Measurements from ENCODE around the gene S100A14. TPM values are rescaled to one million over a fixed set of nuclear protein-coding genes. Genes with fewer than 3 reads are reported as not detected.

The S100A14 gene
- total and polyA plus RNA-seq, 2 of the 13 experiments (the other 11 are each of a cell fraction or from before 2014, with no cell fraction given): 1.4 to 7.7 TPM

DNA sequence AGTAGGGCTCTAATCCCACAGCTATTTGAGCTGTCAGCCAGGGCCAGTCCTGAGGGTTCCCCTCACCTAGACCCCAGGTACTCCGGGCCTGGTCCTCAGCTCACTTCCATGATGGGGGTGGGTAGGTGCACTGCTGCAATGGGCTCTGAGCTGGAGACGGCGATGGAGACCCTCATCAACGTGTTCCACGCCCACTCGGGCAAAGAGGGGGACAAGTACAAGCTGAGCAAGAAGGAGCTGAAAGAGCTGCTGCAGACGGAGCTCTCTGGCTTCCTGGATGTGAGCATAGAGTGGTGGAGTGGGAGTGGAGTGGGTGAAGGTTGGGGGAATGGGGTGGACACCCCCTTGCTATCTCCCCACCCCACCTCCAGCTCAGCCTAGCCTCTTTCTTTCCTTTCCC is 14.3 kb upstream of the S100A14 start (continued):
- TF ChIP-seq, protein P1, sequence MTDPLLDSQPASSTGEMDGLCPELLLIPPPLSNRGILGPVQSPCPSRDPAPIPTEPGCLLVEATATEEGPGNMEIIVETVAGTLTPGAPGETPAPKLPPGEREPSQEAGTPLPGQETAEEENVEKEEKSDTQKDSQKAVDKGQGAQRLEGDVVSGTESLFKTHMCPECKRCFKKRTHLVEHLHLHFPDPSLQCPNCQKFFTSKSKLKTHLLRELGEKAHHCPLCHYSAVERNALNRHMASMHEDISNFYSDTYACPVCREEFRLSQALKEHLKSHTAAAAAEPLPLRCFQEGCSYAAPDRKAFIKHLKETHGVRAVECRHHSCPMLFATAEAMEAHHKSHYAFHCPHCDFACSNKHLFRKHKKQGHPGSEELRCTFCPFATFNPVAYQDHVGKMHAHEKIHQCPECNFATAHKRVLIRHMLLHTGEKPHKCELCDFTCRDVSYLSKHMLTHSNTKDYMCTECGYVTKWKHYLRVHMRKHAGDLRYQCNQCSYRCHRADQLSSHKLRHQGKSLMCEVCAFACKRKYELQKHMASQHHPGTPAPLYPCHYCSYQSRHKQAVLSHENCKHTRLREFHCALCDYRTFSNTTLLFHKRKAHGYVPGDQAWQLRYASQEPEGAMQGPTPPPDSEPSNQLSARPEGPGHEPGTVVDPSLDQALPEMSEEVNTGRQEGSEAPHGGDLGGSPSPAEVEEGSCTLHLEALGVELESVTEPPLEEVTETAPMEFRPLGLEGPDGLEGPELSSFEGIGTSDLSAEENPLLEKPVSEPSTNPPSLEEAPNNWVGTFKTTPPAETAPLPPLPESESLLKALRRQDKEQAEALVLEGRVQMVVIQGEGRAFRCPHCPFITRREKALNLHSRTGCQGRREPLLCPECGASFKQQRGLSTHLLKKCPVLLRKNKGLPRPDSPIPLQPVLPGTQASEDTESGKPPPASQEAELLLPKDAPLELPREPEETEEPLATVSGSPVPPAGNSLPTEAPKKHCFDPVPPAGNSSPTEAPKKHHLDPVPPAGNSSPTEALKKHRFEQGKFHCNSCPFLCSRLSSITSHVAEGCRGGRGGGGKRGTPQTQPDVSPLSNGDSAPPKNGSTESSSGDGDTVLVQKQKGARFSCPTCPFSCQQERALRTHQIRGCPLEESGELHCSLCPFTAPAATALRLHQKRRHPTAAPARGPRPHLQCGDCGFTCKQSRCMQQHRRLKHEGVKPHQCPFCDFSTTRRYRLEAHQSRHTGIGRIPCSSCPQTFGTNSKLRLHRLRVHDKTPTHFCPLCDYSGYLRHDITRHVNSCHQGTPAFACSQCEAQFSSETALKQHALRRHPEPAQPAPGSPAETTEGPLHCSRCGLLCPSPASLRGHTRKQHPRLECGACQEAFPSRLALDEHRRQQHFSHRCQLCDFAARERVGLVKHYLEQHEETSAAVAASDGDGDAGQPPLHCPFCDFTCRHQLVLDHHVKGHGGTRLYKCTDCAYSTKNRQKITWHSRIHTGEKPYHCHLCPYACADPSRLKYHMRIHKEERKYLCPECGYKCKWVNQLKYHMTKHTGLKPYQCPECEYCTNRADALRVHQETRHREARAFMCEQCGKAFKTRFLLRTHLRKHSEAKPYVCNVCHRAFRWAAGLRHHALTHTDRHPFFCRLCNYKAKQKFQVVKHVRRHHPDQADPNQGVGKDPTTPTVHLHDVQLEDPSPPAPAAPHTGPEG (CRISPR knock-in tag; IDR thresholded peaks at IDR 0.05): no peak
- TF ChIP-seq NRL (CRISPR knock-in tag; IDR thresholded peaks at IDR 0.05; ENCODE audit: borderline replicate concordance) (peak; percentile 29; the same call in 1 of the 2 replicates), TMF1 (CRISPR knock-in tag; IDR thresholded peaks at IDR 0.05; ENCODE audit: low read depth) (no peak), TSC22D2 (CRISPR knock-in tag; IDR thresholded peaks at IDR 0.05; ENCODE audit: borderline replicate concordance) (no peak), THYN1 (CRISPR knock-in tag; IDR thresholded peaks at IDR 0.05; ENCODE audit: borderline replicate concordance, low read depth) (no peak), TP53 (CRISPR knock-in tag; conservative IDR thresholded peaks at IDR 0.05) (no peak), ZFP41 (CRISPR knock-in tag; IDR thresholded peaks at IDR 0.05; ENCODE audit: borderline replicate concordance) (no peak), ZNF775 (CRISPR knock-in tag; IDR thresholded peaks at IDR 0.05; ENCODE audit: borderline replicate concordance) (no peak), MED1 (CRISPR knock-in tag; IDR thresholded peaks at IDR 0.05) (no peak), RBM39 (IDR thresholded peaks at IDR 0.05; ENCODE audit: low read depth, low read length, poor library complexity, severe bottlenecking) (no peak), MBNL3 (CRISPR knock-in tag; conservative IDR thresholded peaks at IDR 0.05) (no peak), ZFY (CRISPR knock-in tag; IDR thresholded peaks at IDR 0.05) (0 out of 2 replicates have a peak, but pooled peaks have one; percentile 17)

Measured in HepG2 (cell line).